Large intestine (tissue), 3 donors: Measurements from ENCODE around the gene DKK3. TPM values are rescaled to one million over a fixed set of nuclear protein-coding genes. Genes with fewer than 3 reads are reported as not detected.

Experiments
- DNase-seq, 2 donors: peaks; one replicate each; pipeline versions ENCODE4 v3.0.0 to v3.0.0-alpha.2; 2013
- H3K27ac ChIP-seq: one replicate; pipeline ENCODE4 v1.5.1; 2013; ENCODE audit warnings: low read length
- H3K27me3 ChIP-seq: 2 replicates; pipeline ENCODE4 v1.6.1; 2013; ENCODE audit warnings: low read length; ENCODE audit not compliant: control insufficient read depth, insufficient read depth
- H3K36me3 ChIP-seq: 2 replicates; pipeline ENCODE4 v1.6.1; 2013; ENCODE audit warnings: low read length; ENCODE audit not compliant: control insufficient read depth, insufficient read depth
- H3K4me1 ChIP-seq: one replicate; pipeline ENCODE4 v1.6.1; 2013; ENCODE audit warnings: low read length; ENCODE audit not compliant: control insufficient read depth, insufficient read depth
- H3K4me3 ChIP-seq: one replicate; pipeline ENCODE4 v1.5.1; 2013; ENCODE audit warnings: low read length
- H3K9me3 ChIP-seq: one replicate; pipeline ENCODE4 v1.6.1; 2013; ENCODE audit warnings: mild to moderate bottlenecking, low read depth, low read length, moderate library complexity; ENCODE audit not compliant: control insufficient read depth
- WGBS: methylation state at CpG from one replicate; pipeline ENCODE4 v1.1.5; 2013; ENCODE audit warnings: low lambda C conversion rate; ENCODE audit not compliant: insufficient coverage; 5-methylcytosine and 5-hydroxymethylcytosine counted together
- polyA plus RNA-seq: library from polyadenylated mRNA; unstranded; fragments of 120-200 nt; gene quantifications from one replicate; pipeline ENCODE4 v1.2.1, GENCODE V29; 2013

Gene DKK3
- polyA plus RNA-seq, 1 donor, result 31.4 TPM

DNA sequence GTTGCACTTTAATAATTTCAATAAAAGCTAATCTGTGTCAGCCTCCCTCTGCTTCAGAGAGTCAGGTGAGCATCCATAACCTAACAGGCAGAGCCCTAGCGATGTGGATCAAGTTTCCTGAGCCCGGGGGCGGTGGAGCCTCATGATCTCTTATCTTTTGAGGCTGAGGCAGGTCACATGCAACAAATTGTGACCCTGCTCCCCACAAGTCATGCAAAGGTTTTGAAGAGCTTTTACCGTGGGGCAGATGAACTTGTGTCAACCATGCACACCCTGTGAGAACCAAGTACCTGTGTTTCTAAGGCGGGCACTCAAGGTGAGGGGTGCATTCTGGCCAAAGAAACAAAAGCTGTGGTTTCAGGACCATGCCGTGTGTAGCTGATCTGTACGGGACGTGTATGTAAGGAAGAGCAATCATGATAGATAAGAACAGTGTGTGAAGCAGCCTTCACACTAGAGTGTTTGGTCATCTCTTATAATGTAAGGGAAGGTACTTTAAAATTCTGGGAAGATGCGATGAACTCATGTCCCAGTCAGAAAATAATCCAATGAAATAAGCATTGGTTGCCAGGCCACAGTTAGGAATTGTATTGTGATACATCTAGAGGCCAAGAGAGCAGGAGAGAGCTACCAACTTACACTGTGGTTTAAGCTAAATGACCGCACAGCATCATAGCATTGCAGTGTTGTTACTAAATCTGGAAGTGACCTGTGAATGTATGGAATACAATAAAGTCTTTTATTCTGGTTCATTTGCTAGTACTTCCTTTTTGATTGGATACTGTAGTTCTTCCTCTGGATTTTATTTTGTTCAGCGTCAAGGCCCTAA is 49.8 kb downstream of the DKK3 start:
- H3K27ac ChIP-seq, result no peak overlapping the region
- no CpG with 5 or more reads among the region's 11 CpGs for WGBS
- no peaks in the 10 kb centered on the region for H3K4me1 ChIP-seq
- no peak overlapping the region for H3K4me3 ChIP-seq
- no peak for DNase-seq
- H3K9me3 ChIP-seq, result no peaks in the 10 kb centered on the region
- no peaks in the 10 kb centered on the region for H3K27me3 ChIP-seq
- H3K36me3 ChIP-seq, result peaks cover 34% of the 10 kb centered on the region

DNA sequence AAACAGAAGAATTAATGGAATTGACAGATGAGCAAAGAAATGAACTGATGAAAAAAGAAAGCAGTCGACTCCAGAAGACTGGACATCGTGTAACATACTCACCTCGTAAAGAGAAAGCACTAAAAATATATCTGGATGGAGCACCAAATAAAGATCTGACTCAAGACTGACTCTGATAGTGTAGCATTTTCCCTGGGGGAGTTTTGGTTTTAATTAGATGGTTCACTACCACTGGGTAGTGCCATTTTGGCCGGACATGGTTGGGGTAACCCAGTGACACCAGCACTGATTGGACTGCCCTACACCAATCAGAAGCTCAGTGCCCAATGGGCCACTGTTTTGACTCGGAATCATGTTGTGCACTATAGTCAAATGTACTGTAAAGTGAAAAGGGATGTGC is 52.4 kb downstream of the DKK3 start:
- Histone ChIP-seq H3K27ac (no peak overlapping the region), H3K4me3 (no peak overlapping the region), H3K36me3 (peaks cover 48% of the 10 kb centered on the region), H3K9me3 (no peaks in the 10 kb centered on the region), H3K27me3 (no peaks in the 10 kb centered on the region), H3K4me1 (no peaks in the 10 kb centered on the region)
- 100% methylated on average over 1 of the region's 5 CpGs for WGBS
- no peak for DNase-seq

DNA sequence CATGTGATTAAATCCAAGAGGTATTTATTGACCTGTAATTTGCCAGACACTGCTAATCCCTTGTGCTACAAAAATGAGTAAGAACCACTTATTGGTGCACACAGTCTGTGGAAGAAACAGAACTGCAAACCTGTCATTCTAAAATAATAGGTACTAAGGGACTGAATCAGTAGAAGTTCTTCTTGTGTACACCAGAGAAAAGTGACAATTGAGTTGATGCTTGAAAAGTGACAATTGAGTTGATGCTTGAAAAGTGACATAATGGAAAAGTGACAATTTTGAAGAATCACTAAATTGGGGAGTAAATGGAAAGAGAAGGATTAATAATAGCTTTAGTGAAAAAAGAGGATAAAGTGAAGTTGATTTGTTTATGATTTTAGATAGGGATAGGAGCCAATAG is 56.4 kb downstream of the DKK3 start:
- no peak for DNase-seq
- Histone ChIP-seq H3K4me1 (no peaks in the 10 kb centered on the region), H3K27ac (no peak overlapping the region), H3K27me3 (no peaks in the 10 kb centered on the region), H3K9me3 (no peaks in the 10 kb centered on the region), H3K4me3 (no peak overlapping the region), H3K36me3 (peaks cover 55% of the 10 kb centered on the region)

DNA sequence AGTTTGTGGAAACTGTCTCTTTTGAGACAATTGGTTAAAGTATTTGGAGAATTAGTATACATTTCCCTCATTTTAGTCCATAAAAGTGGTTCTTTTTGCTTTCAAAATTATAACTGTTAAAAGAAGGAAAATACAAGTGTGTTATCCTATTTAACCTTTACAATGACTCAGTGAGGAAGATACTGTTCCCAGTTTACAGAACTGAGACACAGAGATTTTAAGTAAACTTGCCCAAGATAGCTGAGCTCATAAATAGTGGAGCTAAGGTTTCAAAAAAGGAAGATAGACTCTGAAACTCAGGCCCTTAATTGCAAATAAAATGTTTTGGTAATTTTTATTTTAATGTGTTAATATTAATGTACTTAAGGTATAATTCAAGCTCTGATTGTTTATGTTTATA is 58.9 kb downstream of the DKK3 start:
- Histone ChIP-seq H3K27ac (no peak overlapping the region), H3K36me3 (peaks cover 45% of the 10 kb centered on the region), H3K4me3 (no peak overlapping the region), H3K9me3 (no peaks in the 10 kb centered on the region), H3K27me3 (no peaks in the 10 kb centered on the region), H3K4me1 (no peaks in the 10 kb centered on the region)
- no peak for DNase-seq

DNA sequence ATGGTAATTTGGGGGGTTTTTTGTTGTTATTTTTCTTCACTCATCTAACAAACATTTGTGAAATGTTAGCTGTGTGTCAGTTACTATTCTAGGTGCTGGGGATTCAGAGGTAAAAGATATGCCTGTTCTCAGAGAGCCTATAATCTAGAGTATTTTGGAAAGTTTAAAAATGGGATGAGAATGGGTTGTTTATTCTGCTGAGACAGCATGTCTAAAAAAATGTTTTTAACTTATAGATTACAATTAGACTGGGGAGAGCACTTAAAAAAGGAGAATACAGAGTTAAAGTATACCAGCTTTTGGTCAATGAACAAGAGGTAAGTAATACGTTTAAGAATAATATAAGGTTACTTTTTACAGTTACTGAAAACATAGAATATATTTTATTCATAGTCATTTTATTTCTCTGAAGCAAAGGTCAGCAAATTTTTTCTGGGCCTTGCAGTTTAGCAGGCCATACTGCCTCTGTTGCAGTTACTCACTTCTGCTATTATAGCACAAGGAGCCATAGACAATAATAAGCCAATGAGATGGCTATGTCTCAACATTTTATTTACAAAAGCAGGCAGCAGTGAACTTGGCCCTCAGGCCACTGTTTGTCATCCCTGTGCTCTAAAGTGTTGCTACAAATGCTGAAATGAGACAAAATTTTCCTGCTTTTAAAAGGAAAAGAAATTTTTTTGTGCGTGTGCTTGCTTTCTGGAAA is 60.0 kb downstream of the DKK3 start:
- Histone ChIP-seq H3K27ac (no peak overlapping the region), H3K36me3 (peaks cover 45% of the 10 kb centered on the region), H3K27me3 (no peaks in the 10 kb centered on the region), H3K4me3 (no peak overlapping the region), H3K4me1 (no peaks in the 10 kb centered on the region), H3K9me3 (no peaks in the 10 kb centered on the region)
- WGBS, result 70% methylated on average over 1 of the region's 2 CpGs
- peak in 1 of 2 donors; percentile 39 for DNase-seq

DNA sequence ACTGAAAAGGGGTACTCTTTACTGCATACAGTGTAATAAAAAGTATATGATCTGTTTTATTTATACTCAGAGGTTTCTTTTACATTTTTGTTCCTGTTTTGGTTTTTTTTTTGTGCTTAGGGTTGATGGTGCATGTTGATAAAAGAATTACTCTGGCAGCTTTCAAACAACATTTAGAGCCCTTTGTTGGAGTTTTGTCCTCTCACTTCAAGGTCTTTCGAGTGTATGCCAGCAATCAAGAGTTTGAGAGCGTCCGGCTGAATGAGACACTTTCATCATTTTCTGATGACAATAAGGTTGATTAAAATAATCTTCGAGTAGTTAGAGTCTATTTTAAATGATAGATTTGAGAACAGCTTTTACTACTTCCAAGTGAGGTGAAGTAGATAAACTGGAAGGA is 60.6 kb downstream of the DKK3 start:
- H3K27me3 ChIP-seq, result no peaks in the 10 kb centered on the region
- H3K4me3 ChIP-seq, result no peak overlapping the region
- peaks cover 45% of the 10 kb centered on the region for H3K36me3 ChIP-seq
- H3K4me1 ChIP-seq, result no peaks in the 10 kb centered on the region
- WGBS, result 100% methylated on average over 1 of the region's 4 CpGs
- no peaks in the 10 kb centered on the region for H3K9me3 ChIP-seq
- no peak overlapping the region for H3K27ac ChIP-seq
- DNase-seq, result no peak

DNA sequence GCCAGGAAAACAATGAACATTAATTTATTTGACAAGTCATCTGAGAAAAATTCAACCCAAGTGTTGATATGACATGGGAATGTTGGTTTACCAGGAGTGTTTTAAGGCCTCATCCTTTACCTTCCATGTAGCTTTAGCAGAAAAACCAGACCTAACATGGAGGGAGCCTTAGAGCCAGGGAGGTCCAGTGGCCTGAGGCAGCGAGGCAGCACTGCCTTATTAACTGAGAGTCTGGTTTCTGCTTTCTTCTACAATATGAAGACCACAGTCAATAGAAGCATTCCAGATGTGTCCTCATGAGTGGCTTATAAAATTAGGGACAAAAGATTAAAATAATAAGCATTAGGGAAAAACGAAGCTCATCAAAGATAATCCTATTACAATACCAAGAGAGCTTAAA is 61.5 kb downstream of the DKK3 start:
- DNase-seq, result no peak
- H3K4me1 ChIP-seq, result no peaks in the 10 kb centered on the region
- H3K36me3 ChIP-seq, result peaks cover 47% of the 10 kb centered on the region
- H3K4me3 ChIP-seq, result no peak overlapping the region
- H3K9me3 ChIP-seq, result no peaks in the 10 kb centered on the region
- no peaks in the 10 kb centered on the region for H3K27me3 ChIP-seq
- 96% methylated on average over 2 of the region's 2 CpGs for WGBS
- no peak overlapping the region for H3K27ac ChIP-seq

DNA sequence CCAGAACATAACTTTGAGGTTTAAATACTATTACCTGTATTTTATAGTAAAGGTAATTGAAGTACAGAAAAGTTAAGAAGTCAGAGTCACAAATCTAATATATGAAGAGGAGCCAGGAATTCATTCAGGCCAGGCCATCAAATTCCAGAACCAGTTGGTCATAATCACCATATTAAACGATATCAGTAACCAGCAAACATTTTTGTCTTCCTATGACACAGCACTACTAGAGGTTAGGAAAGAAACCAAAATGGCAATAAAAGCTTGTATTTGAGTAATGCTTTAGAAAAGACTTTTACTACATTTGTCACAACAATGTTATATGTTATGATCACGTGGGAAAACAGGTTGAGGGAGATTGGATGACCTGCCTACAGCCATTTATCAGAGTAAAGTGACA is 62.2 kb downstream of the DKK3 start:
- H3K27ac ChIP-seq, result no peak overlapping the region
- no peak for DNase-seq
- WGBS, result 100% methylated on average over 1 of the region's 2 CpGs
- no peaks in the 10 kb centered on the region for H3K9me3 ChIP-seq
- H3K36me3 ChIP-seq, result peaks cover 45% of the 10 kb centered on the region
- no peaks in the 10 kb centered on the region for H3K27me3 ChIP-seq
- no peaks in the 10 kb centered on the region for H3K4me1 ChIP-seq
- no peak overlapping the region for H3K4me3 ChIP-seq

DNA sequence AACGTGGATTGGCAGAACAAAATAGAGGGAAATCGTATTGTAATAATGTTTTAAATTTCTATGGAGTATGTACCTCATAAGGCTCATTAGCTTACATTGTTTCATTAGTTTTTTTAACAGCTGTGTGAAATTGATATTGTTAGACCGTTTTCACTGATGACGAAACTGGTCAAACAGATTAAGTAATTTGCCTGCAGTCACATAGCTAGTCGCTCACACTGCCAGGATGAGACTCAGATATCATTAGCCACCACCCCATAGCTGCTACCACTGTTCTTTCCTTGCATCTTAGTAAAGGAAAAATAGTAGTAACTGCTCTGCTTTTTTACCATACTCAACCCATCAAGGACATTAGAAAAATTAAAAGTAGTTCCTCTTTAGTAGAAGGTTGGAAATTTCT is 64.0 kb downstream of the DKK3 start:
- Histone ChIP-seq H3K27me3 (no peaks in the 10 kb centered on the region), H3K4me3 (no peak overlapping the region), H3K27ac (no peak overlapping the region), H3K36me3 (peaks cover 44% of the 10 kb centered on the region), H3K4me1 (no peaks in the 10 kb centered on the region), H3K9me3 (no peaks in the 10 kb centered on the region)
- WGBS, result 80% methylated on average over 2 of the region's 5 CpGs
- no peak for DNase-seq

DNA sequence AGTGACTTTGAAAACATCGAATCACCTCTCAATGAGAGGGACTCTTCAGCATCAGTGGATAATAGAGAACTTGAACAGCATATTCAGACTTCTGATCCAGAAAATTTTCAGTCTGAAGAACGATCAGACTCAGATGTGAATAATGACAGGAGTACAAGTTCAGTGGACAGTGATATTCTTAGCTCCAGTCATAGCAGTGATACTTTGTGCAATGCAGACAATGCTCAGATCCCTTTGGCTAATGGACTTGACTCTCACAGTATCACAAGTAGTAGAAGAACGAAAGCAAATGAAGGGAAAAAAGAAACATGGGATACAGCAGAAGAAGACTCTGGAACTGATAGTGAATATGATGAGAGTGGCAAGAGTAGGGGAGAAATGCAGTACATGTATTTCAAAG is 65.8 kb downstream of the DKK3 start:
- Histone ChIP-seq H3K27ac (no peak overlapping the region), H3K36me3 (peaks cover 56% of the 10 kb centered on the region), H3K4me3 (no peak overlapping the region), H3K27me3 (no peaks in the 10 kb centered on the region), H3K9me3 (no peaks in the 10 kb centered on the region), H3K4me1 (no peaks in the 10 kb centered on the region)
- WGBS, result 100% methylated on average over 1 of the region's 3 CpGs
- no peak for DNase-seq

DNA sequence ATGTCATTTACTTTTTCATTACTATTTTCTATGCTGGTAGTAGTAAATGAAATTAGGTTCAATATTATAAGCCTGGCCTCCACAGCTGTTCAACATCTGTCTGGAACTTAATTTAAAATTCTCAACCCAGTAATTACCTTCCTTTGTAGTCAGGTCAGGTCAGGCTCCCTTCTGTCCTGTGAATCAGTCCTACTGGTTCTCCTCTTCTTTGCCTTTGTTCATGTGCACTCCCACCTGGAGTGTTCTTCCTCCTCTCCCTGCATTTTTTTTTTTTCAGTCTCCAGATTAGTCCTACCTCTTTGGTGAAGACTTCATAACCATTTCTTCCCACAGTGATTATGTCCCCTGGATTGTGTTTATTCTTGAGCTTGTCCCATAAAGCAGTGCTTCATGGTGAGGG is 67.9 kb downstream of the DKK3 start:
- no peak for DNase-seq
- Histone ChIP-seq H3K4me1 (no peaks in the 10 kb centered on the region), H3K36me3 (peaks cover 55% of the 10 kb centered on the region), H3K27ac (no peak overlapping the region), H3K4me3 (no peak overlapping the region), H3K9me3 (no peaks in the 10 kb centered on the region), H3K27me3 (no peaks in the 10 kb centered on the region)
